ENCODE results near the gene CTBP2.

DNA sequence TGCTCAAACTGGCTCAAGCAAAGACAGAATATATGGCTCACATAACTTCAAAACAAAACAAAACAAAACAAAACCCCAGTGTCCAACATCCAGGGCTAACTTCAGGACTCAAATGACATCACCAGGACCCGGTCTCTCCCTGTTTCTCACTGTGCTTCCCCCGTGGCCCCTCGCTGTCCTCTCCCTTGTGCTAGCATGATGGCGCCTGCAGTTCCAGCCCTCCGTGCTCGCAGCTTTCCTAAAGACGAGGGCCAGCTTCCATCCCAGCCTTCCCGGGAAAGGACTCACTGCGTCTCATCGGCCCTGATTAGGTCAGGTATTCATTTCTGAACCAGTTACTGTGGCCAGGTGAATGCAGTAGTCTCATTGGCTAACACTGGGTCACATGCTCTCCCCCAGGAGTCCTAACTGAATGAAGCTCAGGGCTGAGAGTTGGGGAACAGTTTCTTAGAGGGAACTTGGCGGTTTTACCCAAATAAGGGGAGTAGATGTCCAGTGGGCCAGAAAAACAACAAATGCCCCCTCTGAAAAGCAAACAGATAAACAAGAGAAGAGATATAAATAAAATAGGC lies 33.0 kb upstream of the CTBP2 start:
- TF ChIP-seq, protein P1, sequence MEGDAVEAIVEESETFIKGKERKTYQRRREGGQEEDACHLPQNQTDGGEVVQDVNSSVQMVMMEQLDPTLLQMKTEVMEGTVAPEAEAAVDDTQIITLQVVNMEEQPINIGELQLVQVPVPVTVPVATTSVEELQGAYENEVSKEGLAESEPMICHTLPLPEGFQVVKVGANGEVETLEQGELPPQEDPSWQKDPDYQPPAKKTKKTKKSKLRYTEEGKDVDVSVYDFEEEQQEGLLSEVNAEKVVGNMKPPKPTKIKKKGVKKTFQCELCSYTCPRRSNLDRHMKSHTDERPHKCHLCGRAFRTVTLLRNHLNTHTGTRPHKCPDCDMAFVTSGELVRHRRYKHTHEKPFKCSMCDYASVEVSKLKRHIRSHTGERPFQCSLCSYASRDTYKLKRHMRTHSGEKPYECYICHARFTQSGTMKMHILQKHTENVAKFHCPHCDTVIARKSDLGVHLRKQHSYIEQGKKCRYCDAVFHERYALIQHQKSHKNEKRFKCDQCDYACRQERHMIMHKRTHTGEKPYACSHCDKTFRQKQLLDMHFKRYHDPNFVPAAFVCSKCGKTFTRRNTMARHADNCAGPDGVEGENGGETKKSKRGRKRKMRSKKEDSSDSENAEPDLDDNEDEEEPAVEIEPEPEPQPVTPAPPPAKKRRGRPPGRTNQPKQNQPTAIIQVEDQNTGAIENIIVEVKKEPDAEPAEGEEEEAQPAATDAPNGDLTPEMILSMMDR (conservative IDR thresholded peaks at IDR 0.05): no peak
- no peak for TF ChIP-seq ZFX (IDR thresholded peaks at IDR 0.05)

All from C4-2B (cell line).